Measurements from ENCODE around the gene KLRF1.
A peak's percentile ranks its signal among the peaks of the same experiment; 100 is the strongest.

Gene KLRF1

GRCh38 chr12:9829982-9830381, 2.7 kb downstream of the KLRF1 start:
- H3K9me3 Mint-ChIP-seq, result peaks cover 4% of the 10 kb centered on the region
- H3K27ac Mint-ChIP-seq, result no peak overlapping the region
- peaks cover 3% of the 10 kb centered on the region for H3K4me1 Mint-ChIP-seq (ENCODE audit: low read depth)
- H3K4me3 Mint-ChIP-seq, result no peak overlapping the region
- H3K36me3 Mint-ChIP-seq (ENCODE audit: low read depth), result no peaks in the 10 kb centered on the region
- H3K27me3 Mint-ChIP-seq (ENCODE audit: low read depth), result peaks cover 27% of the 10 kb centered on the region

- Mint-ChIP-seq H3K27ac (no peak overlapping the region), H3K27me3 (ENCODE audit: low read depth) (peaks cover 13% of the 10 kb centered on the region), H3K9me3 (no peaks in the 10 kb centered on the region), H3K36me3 (ENCODE audit: low read depth) (no peaks in the 10 kb centered on the region), H3K4me1 (ENCODE audit: low read depth) (no peaks in the 10 kb centered on the region), H3K4me3 (no peak overlapping the region)
Measured at GRCh38 chr12:9831720-9832119, 4.4 kb downstream of the KLRF1 start.

GRCh38 chr12:9843407-9843806, 16.1 kb downstream of the KLRF1 start:
- peaks cover 15% of the 10 kb centered on the region for H3K9me3 Mint-ChIP-seq
- peaks cover 37% of the 10 kb centered on the region for H3K27me3 Mint-ChIP-seq (ENCODE audit: low read depth)
- H3K36me3 Mint-ChIP-seq (ENCODE audit: low read depth), result peaks cover 5% of the 10 kb centered on the region
- no peak overlapping the region for H3K4me3 Mint-ChIP-seq
- no peaks in the 10 kb centered on the region for H3K4me1 Mint-ChIP-seq (ENCODE audit: low read depth)
- H3K27ac Mint-ChIP-seq, result no peak overlapping the region

- H3K36me3 Mint-ChIP-seq (ENCODE audit: low read depth), result peaks cover 37% of the 10 kb centered on the region
- H3K27ac Mint-ChIP-seq, result no peak overlapping the region
Measured at GRCh38 chr12:9848899-9849298, 21.6 kb downstream of the KLRF1 start.

GRCh38 chr12:9851050-9851449, 23.8 kb downstream of the KLRF1 start:
- H3K9me3 Mint-ChIP-seq, result peaks cover 18% of the 10 kb centered on the region

More at GRCh38 chr12:9848899-9849298, 21.6 kb downstream of the KLRF1 start:
- Mint-ChIP-seq H3K27me3 (ENCODE audit: low read depth) (peaks cover 30% of the 10 kb centered on the region), H3K4me1 (ENCODE audit: low read depth) (peaks cover 1% of the 10 kb centered on the region), H3K4me3 (no peak overlapping the region), H3K9me3 (peaks cover 19% of the 10 kb centered on the region)

GRCh38 chr12:9851927-9852326, 24.6 kb downstream of the KLRF1 start:
- H3K9me3 Mint-ChIP-seq, result peaks cover 9% of the 10 kb centered on the region
- peaks cover 8% of the 10 kb centered on the region for H3K4me1 Mint-ChIP-seq (ENCODE audit: low read depth)
- no peak overlapping the region for H3K27ac Mint-ChIP-seq
- H3K27me3 Mint-ChIP-seq (ENCODE audit: low read depth), result peaks cover 7% of the 10 kb centered on the region
- H3K36me3 Mint-ChIP-seq (ENCODE audit: low read depth), result peaks cover 62% of the 10 kb centered on the region
- H3K4me3 Mint-ChIP-seq, result no peak overlapping the region

More at GRCh38 chr12:9851050-9851449, 23.8 kb downstream of the KLRF1 start:
- Mint-ChIP-seq H3K4me3 (no peak overlapping the region), H3K27ac (no peak overlapping the region), H3K36me3 (ENCODE audit: low read depth) (peaks cover 55% of the 10 kb centered on the region), H3K4me1 (ENCODE audit: low read depth) (peaks cover 3% of the 10 kb centered on the region), H3K27me3 (ENCODE audit: low read depth) (peaks cover 15% of the 10 kb centered on the region)

- Mint-ChIP-seq H3K4me1 (ENCODE audit: low read depth) (peaks cover 19% of the 10 kb centered on the region), H3K27ac (no peak overlapping the region), H3K36me3 (ENCODE audit: low read depth) (peaks cover 71% of the 10 kb centered on the region), H3K9me3 (no peaks in the 10 kb centered on the region), H3K4me3 (no peak overlapping the region), H3K27me3 (ENCODE audit: low read depth) (no peaks in the 10 kb centered on the region)
Measured at GRCh38 chr12:9856151-9856550, 28.9 kb downstream of the KLRF1 start.

GRCh38 chr12:9856894-9857293, 29.6 kb downstream of the KLRF1 start:
- peaks cover 67% of the 10 kb centered on the region for H3K36me3 Mint-ChIP-seq (ENCODE audit: low read depth)
- no peak overlapping the region for H3K4me3 Mint-ChIP-seq
- no peaks in the 10 kb centered on the region for H3K27me3 Mint-ChIP-seq (ENCODE audit: low read depth)
- no peak overlapping the region for H3K27ac Mint-ChIP-seq
- no peaks in the 10 kb centered on the region for H3K9me3 Mint-ChIP-seq
- H3K4me1 Mint-ChIP-seq (ENCODE audit: low read depth), result peaks cover 21% of the 10 kb centered on the region

- no peak overlapping the region for H3K27ac Mint-ChIP-seq
- peaks cover 7% of the 10 kb centered on the region for H3K9me3 Mint-ChIP-seq
- H3K36me3 Mint-ChIP-seq (ENCODE audit: low read depth), result peaks cover 69% of the 10 kb centered on the region
- H3K4me3 Mint-ChIP-seq, result no peak overlapping the region
- H3K27me3 Mint-ChIP-seq (ENCODE audit: low read depth), result no peaks in the 10 kb centered on the region
- H3K4me1 Mint-ChIP-seq (ENCODE audit: low read depth), result peaks cover 27% of the 10 kb centered on the region
Measured at GRCh38 chr12:9858135-9858534, 30.9 kb downstream of the KLRF1 start.

- Mint-ChIP-seq H3K9me3 (peaks cover 20% of the 10 kb centered on the region), H3K36me3 (ENCODE audit: low read depth) (peaks cover 44% of the 10 kb centered on the region), H3K4me1 (ENCODE audit: low read depth) (peaks cover 47% of the 10 kb centered on the region), H3K27me3 (ENCODE audit: low read depth) (no peaks in the 10 kb centered on the region), H3K27ac (peak overlapping the region; percentile 88), H3K4me3 (peak overlapping the region; percentile 79)
Measured at GRCh38 chr12:9864913-9865675, 37.8 kb downstream of the KLRF1 start.

GRCh38 chr12:9866860-9867269, 39.6 kb downstream of the KLRF1 start:
- Mint-ChIP-seq H3K4me3 (peak overlapping the region; percentile 79), H3K27me3 (ENCODE audit: low read depth) (no peaks in the 10 kb centered on the region), H3K9me3 (peaks cover 20% of the 10 kb centered on the region), H3K4me1 (ENCODE audit: low read depth) (peaks cover 48% of the 10 kb centered on the region), H3K36me3 (ENCODE audit: low read depth) (peaks cover 39% of the 10 kb centered on the region), H3K27ac (peak overlapping the region; percentile 91)

GRCh38 chr12:9867531-9867930, 40.2 kb downstream of the KLRF1 start:
- H3K36me3 Mint-ChIP-seq (ENCODE audit: low read depth), result peaks cover 34% of the 10 kb centered on the region
- H3K27ac Mint-ChIP-seq, result peak overlapping the region; percentile 91
- peaks cover 18% of the 10 kb centered on the region for H3K9me3 Mint-ChIP-seq
- peak overlapping the region; percentile 79 for H3K4me3 Mint-ChIP-seq
- H3K27me3 Mint-ChIP-seq (ENCODE audit: low read depth), result no peaks in the 10 kb centered on the region
- H3K4me1 Mint-ChIP-seq (ENCODE audit: low read depth), result peaks cover 49% of the 10 kb centered on the region

GRCh38 chr12:9868311-9868801, 41.1 kb downstream of the KLRF1 start:
- peak overlapping the region; percentile 96 for H3K27ac Mint-ChIP-seq
- H3K4me3 Mint-ChIP-seq, result peak overlapping the region; percentile 85
- no peaks in the 10 kb centered on the region for H3K27me3 Mint-ChIP-seq (ENCODE audit: low read depth)
- peaks cover 10% of the 10 kb centered on the region for H3K9me3 Mint-ChIP-seq
- peaks cover 26% of the 10 kb centered on the region for H3K36me3 Mint-ChIP-seq (ENCODE audit: low read depth)
- H3K4me1 Mint-ChIP-seq (ENCODE audit: low read depth), result peaks cover 40% of the 10 kb centered on the region

- Mint-ChIP-seq H3K27ac (peak overlapping the region; percentile 96), H3K27me3 (ENCODE audit: low read depth) (no peaks in the 10 kb centered on the region), H3K4me1 (ENCODE audit: low read depth) (peaks cover 35% of the 10 kb centered on the region), H3K36me3 (ENCODE audit: low read depth) (peaks cover 20% of the 10 kb centered on the region), H3K9me3 (peaks cover 4% of the 10 kb centered on the region), H3K4me3 (peak overlapping the region; percentile 85)
Measured at GRCh38 chr12:9868951-9869306, 41.6 kb downstream of the KLRF1 start.
